GM12864 (cell line): ENCODE data around the gene C1orf50.

ENCODE experiments used
- DNase-seq: peaks from one replicate; pipeline ENCODE4 v3.0.0-alpha.2; 2011; ENCODE audit warnings: low read depth
- H3K4me3 ChIP-seq: 2 replicates; pipeline ENCODE4 v1.5.1; 2011; ENCODE audit warnings: mild to moderate bottlenecking, low read depth, low read length, control low read depth
- TF ChIP-seq, protein P1 (sequence below): IDR thresholded peaks from 2 replicates; pipeline ENCODE4 v1.5.1; 2011; ENCODE audit warnings: low read depth, mild to moderate bottlenecking, moderate library complexity, low read length, control low read depth, inconsistent platforms; ENCODE audit errors: missing control alignments

C1orf50 gene

DNA sequence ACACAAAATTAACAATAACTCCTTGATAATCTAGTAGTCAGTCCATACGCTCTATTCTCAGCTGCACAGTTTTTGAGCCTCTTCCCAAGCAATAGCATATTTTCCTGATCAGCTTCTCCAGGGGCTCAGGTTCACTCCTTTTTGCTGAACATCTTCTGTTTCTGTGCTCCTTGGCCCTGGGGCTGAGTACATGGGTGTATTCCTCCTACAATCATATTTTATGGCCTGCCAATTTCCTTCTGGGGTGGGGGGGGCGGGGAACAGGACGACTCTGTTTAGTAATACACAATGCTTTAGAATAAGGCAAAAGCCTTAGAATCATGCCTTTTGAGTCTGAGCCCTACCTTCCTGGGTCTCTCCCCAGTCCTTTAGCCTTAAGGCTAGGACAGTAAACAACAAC is 35.5 kb upstream of the C1orf50 start:
- no peak overlapping the region for H3K4me3 ChIP-seq
- DNase-seq = no peak
- TF ChIP-seq, protein P1, sequence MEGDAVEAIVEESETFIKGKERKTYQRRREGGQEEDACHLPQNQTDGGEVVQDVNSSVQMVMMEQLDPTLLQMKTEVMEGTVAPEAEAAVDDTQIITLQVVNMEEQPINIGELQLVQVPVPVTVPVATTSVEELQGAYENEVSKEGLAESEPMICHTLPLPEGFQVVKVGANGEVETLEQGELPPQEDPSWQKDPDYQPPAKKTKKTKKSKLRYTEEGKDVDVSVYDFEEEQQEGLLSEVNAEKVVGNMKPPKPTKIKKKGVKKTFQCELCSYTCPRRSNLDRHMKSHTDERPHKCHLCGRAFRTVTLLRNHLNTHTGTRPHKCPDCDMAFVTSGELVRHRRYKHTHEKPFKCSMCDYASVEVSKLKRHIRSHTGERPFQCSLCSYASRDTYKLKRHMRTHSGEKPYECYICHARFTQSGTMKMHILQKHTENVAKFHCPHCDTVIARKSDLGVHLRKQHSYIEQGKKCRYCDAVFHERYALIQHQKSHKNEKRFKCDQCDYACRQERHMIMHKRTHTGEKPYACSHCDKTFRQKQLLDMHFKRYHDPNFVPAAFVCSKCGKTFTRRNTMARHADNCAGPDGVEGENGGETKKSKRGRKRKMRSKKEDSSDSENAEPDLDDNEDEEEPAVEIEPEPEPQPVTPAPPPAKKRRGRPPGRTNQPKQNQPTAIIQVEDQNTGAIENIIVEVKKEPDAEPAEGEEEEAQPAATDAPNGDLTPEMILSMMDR = no peak

DNA sequence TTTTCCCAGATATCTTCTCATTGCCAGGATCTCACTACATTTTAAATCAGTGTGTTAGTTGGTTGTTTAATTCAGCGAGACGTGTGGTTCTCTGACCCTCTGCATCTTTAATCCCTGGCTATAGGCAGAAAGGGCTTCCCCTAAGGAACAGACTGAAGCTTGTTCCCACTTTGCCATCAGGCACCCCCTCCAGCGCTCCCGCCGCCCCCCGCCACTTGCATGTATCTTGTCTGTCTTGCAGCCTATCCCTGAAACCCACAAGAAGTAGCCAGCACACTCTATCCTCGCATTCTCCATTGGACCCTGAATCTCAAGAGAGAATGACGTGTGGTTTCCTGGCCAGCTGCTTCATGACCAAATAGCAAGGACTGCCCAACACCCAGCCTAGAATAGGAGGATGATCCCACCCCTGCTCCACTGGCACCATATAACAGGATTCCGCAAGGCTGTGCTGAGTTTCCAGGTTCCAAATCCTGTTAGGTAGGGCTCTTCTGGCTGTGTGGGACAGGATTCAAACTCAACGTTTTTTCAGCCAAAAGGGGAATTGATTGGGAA is 34.8 kb upstream of the C1orf50 start:
- DNase-seq = no peak
- no peak overlapping the region for H3K4me3 ChIP-seq
- TF ChIP-seq, protein P1 = no peak

DNA sequence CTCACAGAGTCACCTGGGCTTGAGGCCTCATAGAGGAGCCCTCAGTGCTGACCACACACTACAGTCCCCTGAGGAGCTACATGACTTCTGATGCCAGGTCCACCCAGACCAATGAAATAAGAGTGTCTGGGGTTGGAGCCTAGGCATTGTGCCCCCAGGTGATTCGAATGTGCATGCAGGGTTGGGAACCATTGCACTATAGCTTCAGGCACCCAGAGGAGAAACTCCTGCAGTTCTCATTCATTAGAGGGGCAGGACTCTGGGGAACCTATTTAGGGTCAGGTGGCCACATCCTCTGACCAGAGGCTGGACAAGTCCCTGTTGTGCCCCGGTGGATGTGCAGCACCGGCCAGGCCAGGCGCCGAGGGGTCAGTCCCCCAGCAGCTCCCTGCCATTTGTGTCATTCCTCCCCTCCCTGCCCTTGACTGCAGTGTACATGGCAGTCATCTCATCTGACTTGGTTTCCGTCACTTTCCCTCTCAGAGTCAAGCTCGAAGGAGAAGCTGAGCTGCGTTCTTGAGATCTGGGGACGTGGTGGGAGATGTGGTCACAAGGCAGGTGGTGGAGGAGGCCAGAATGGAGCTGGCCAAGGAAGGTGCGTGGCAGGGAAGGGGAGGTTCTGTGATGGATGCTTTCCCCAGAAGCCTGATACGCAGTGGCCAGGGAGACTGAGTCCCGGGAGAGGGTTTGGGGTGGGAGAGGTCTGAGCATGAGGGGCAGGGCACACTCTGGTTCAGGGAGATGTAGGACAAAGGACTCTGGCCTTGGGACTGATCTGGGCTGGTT is 33.4 kb upstream of the C1orf50 start:
- no peak overlapping the region for H3K4me3 ChIP-seq
- TF ChIP-seq, protein P1 = no peak
- DNase-seq = no peak

DNA sequence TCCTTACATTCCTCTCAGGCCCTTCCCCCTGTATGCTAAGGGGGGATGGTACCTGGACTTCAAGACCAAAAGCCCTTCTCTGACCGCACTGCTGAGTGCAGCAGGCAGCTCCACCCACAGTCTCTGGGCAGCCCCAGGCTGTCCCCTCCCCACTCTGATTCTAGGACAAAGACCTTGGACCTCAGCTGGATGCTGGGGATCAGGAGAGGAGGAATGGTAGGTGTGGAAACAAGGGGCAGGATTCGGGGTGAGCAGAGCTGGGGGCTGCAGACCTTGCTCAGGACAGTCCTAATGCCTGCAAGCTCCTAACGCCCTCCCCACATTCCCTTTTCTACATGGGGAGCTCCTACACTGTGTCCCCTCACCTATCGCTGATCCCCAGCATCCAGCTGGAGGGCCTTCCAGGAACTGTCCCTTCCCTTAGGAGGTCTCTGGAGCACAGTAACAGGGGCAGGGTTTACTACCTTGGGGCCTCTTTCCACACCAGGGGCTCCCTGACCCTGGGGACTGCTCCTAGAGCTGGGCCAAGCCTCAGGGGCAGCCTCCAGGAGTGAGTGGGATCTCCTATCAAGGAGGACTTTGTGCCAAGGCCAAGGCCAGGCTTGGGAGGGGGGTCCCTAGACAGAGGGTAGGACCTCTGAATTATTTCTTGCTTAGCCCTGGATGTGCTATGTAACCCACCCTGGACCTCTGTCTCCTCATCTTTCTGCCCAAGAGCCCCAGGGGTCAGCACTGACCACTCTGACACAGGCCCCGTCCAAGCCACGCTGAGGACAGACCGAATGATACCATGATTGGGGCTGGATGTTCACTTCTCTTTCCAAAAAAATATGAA is 32.6 kb upstream of the C1orf50 start:
- H3K4me3 ChIP-seq = no peak overlapping the region
- TF ChIP-seq, protein P1 = no peak
- no peak for DNase-seq

DNA sequence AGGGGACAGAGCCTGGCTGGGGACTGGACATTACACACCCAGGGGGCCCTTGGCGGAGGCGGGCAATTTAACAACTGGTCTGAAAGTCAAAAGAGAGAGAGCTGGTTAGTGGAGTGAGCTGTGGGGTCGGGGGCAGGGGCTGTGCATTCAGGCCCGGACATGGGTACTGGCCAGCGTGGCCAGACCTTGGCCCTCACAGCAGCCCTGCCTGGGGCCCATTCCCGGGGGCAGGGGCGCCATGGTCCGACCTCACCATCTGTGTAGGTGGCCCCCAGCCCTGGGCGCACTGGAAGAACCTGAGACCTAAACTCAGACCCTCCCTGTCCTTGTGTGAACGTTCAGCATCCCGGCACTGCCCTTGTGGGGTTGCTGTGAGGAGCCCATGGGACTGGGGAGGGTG is 32.0 kb upstream of the C1orf50 start:
- DNase-seq = no peak
- TF ChIP-seq, protein P1 = no peak
- no peak overlapping the region for H3K4me3 ChIP-seq

DNA sequence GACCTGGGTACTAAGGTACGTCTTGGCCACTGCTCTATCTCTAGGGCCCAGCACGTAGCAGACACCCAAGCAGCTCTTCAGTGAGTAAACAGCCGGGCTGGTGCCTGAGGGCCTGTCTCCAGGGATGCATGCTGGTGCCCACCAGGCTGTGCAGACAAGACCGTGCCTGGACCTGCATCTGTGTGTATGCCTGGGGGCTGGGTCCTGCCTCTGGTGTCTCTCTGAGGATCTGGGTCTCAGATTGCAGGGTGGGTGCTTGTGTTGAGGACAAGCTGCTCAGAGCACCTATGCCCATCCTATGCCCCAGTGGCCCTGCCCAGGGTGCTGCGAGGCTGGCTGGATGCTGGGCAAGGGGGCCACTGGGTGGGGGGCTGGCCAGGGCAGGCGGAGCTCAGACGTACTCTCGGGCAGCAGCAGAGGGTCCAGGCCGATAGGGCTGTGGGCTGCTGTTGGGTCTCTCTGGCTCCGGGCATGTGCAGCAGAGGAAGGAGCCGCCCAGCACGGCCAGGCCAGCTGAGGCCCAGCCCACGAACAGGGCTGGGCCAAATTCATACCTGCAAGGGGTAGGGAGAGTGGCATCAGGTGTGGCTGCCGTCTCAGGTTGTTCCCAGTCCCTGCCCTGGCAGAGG is 31.5 kb upstream of the C1orf50 start:
- TF ChIP-seq, protein P1 = no peak
- DNase-seq = no peak

More for the DNA sequence above, 31.5 kb upstream of the C1orf50 start:
- H3K4me3 ChIP-seq = no peak overlapping the region
